ENCODE results near the gene TMEM165.

Gene TMEM165

GRCh38 chr4:55407119-55407518, 11.4 kb downstream of the TMEM165 start:
- no peak for DNase-seq

GRCh38 chr4:55407764-55408163, 12.0 kb downstream of the TMEM165 start:
- DNase-seq, result no peak

GRCh38 chr4:55409468-55410171, 13.9 kb downstream of the TMEM165 start:
- DNase-seq, result no peak

GRCh38 chr4:55410431-55410830, 14.7 kb downstream of the TMEM165 start:
- DNase-seq, result no peak

GRCh38 chr4:55411621-55412020, 15.9 kb downstream of the TMEM165 start:
- no peak for DNase-seq

- DNase-seq, result no peak
Observed at GRCh38 chr4:55416176-55416575, 20.4 kb downstream of the TMEM165 start.

GRCh38 chr4:55424791-55425190, 29.0 kb downstream of the TMEM165 start:
- no peak for DNase-seq

GRCh38 chr4:55431710-55432336, 36.1 kb downstream of the TMEM165 start:
- DNase-seq, result no peak

- DNase-seq, result no peak
Observed at GRCh38 chr4:55435141-55435841, 39.5 kb downstream of the TMEM165 start.

GRCh38 chr4:55437356-55437796, 41.6 kb downstream of the TMEM165 start:
- no peak for DNase-seq

GRCh38 chr4:55437823-55438222, 42.1 kb downstream of the TMEM165 start:
- DNase-seq, result no peak

GRCh38 chr4:55438314-55438713, 42.6 kb downstream of the TMEM165 start:
- no peak for DNase-seq

GRCh38 chr4:55439023-55439422, 43.3 kb downstream of the TMEM165 start:
- DNase-seq, result no peak

- DNase-seq, result no peak
Observed at GRCh38 chr4:55440786-55441185, 45.0 kb downstream of the TMEM165 start.

GRCh38 chr4:55442541-55442940, 46.8 kb downstream of the TMEM165 start:
- no peak for DNase-seq

GRCh38 chr4:55444827-55445226, 49.1 kb downstream of the TMEM165 start:
- DNase-seq, result peak; percentile 22

GRCh38 chr4:55445921-55446577, 50.3 kb downstream of the TMEM165 start:
- DNase-seq, result no peak

- DNase-seq, result no peak
Observed at GRCh38 chr4:55446578-55446922, 50.8 kb downstream of the TMEM165 start.

GRCh38 chr4:55447108-55447708, 51.5 kb downstream of the TMEM165 start:
- no peak for DNase-seq

GRCh38 chr4:55447831-55448230, 52.1 kb downstream of the TMEM165 start:
- DNase-seq, result no peak

GRCh38 chr4:55450566-55450965, 54.8 kb downstream of the TMEM165 start:
- no peak for DNase-seq

GRCh38 chr4:55458164-55458563, 62.4 kb downstream of the TMEM165 start:
- no peak for DNase-seq

GRCh38 chr4:55458611-55459010, 62.9 kb downstream of the TMEM165 start:
- no peak for DNase-seq
